ENCODE data around the gene PTPN18.

Gene PTPN18

DNA sequence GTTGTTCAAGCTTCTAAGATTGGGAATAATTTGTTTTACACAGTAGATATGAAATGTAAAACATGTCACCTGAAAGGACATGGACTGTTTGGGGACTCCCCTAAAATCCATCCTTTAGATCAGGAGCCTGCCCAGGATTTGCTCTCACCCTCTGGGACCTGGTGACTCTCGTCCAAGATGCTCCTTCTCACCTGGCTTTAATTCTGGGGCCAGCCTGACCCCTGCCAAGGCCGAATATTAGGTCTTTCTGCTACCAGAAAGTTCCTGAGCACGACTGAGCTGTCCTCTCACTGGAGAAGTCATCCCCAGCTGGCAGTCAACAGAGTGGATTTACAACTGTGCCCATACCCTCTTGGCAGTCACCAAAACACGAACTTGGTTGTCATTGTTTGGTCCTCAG, 25.3 kb downstream of the PTPN18 start:
- H3K4me3 ChIP-seq (ENCODE audit: low read length), result no peak overlapping the region
- TF ChIP-seq CTCF (conservative IDR thresholded peaks at IDR 0.05; ENCODE audit: low read length), result no peak
- no peak for DNase-seq (ENCODE audit: low read depth)

- no peak for DNase-seq (ENCODE audit: low read depth)
- TF ChIP-seq CTCF (conservative IDR thresholded peaks at IDR 0.05; ENCODE audit: low read length), result no peak
Observed at GRCh38 chr2:130381619-130382018, 25.8 kb downstream of the PTPN18 start.

DNA sequence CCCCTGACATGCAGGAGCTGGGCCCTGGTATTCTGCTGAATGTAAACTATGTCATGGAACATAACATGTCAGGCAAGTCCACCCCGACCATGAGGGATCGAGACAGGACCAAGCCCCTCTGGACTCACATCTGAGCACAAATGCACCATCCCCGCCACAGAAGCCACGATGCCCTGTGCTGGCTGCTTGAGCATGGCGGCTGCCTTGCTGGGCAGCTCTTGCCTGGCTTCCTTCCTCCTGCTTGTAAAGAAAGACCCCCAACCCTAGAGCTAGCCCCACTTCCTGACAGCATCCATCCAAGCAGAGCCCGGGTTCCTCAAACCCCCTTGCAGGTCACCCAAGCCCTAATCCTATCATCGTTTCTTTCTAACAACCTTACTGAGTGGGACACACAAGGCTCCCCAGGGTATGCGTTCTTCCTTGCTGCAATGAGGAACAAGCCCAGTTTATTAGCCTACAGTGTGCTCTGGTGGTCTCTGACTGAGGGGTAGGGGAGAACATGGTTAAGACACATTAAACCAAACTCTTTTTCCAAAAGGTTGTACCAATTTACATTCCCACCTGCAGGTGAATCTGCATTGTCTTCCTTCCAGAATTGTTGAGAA, 26.6 kb downstream of the PTPN18 start:
- no peak for DNase-seq (ENCODE audit: low read depth)
- no peak for TF ChIP-seq CTCF (conservative IDR thresholded peaks at IDR 0.05; ENCODE audit: low read length)
- no peak overlapping the region for H3K4me3 ChIP-seq (ENCODE audit: low read length)

More at GRCh38 chr2:130381619-130382018, 25.8 kb downstream of the PTPN18 start:
- no peak overlapping the region for H3K4me3 ChIP-seq (ENCODE audit: low read length)

DNA sequence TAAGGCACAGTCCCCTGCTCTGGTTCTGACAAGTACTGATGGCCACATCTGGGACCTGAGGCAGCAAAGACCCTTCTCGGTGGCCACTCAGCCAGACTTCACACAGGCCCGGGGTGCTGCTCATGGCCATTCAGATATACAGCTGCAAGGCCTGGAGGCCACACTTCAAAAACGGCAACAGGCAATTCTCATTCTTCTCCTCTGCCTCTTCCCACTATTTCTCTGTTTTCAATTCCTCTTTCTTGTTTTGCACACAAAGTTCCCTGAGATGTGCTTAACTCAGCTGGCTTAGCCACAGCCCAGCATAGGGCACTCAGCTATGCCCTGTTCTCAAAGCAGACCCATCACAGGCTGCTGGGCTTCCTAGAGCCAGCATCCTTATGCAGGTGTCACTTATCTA, 29.9 kb downstream of the PTPN18 start:
- no peak for TF ChIP-seq CTCF (conservative IDR thresholded peaks at IDR 0.05; ENCODE audit: low read length)
- no peak for DNase-seq (ENCODE audit: low read depth)
- H3K4me3 ChIP-seq (ENCODE audit: low read length), result no peak overlapping the region

DNA sequence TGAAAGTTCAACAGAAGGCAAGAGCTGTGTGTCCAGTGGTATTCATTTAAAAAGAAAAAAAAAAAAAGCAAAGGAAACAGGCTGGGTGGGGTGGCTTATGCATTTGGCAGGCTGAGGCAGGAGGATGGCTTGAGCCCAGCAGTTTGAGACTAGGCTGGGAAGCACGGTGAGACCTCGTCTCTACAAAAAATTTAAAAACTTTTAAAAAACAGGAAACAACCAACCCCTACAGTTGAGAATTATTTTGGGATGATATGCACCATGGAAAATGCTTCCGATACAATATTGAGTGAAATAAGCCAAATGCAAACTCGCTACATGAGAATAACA, 31.2 kb downstream of the PTPN18 start:
- no peak for DNase-seq (ENCODE audit: low read depth)
- TF ChIP-seq CTCF (conservative IDR thresholded peaks at IDR 0.05; ENCODE audit: low read length), result no peak
- no peak overlapping the region for H3K4me3 ChIP-seq (ENCODE audit: low read length)

GRCh38 chr2:130387804-130388203, 31.9 kb downstream of the PTPN18 start:
- no peak overlapping the region for H3K4me3 ChIP-seq (ENCODE audit: low read length)
- no peak for TF ChIP-seq CTCF (conservative IDR thresholded peaks at IDR 0.05; ENCODE audit: low read length)

DNA sequence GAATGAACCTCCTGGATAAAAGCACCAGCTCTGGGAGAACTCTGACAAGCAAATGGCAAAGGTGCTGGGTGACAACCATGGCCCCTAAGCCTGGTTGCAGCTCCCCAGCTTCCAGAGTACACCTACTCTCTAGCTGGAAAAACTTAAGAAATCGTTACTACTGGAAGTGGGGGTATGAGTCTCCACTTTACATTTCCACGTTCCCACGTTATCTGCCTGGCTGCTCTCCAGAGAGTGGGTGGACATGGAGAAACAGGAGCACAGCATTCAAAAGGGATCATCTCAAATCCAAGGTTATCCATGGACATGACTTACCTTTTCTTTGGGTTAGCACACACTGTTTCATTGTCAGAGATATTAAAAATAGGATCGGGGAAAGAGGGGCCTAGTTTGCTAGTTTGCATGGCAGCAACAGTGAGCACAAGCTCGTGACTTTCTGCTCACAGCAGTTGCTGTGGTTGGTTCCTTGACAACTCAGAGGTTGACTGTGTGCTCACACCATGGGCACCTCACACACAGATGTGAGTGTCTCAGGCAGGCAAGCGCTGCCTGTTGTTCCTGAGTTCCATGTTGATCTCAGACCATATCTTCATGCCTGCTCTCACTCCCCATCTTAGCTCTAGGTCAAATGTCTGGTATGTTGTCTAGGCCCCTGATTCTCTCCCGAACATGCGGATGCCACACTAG, 32.5 kb downstream of the PTPN18 start:
- no peak for TF ChIP-seq CTCF (conservative IDR thresholded peaks at IDR 0.05; ENCODE audit: low read length)
- DNase-seq (ENCODE audit: low read depth), result no peak
- H3K4me3 ChIP-seq (ENCODE audit: low read length), result no peak overlapping the region

More at GRCh38 chr2:130387804-130388203, 31.9 kb downstream of the PTPN18 start:
- no peak for DNase-seq (ENCODE audit: low read depth)
